ENCODE measurements around the gene LCN10.

LCN10 gene

GRCh38 chr9:136688274-136689107, 54.2 kb downstream of the LCN10 start:
- CTCF ChIA-PET = interaction anchor here (0.8 to 2.9 kb wide), 2 partner anchors 17 to 23 kb away, joined by 3 to 9 read pairs; no protein-coding TSS in a partner anchor
- no peak for TF ChIP-seq FOXA1 (IDR thresholded peaks at IDR 0.05)
- DNase-seq (ENCODE audit: extremely low spot score) = no peak
- POLR2A ChIA-PET = no interaction called here

Measured in HEK293T (cell line).